GM19099 (cell line): Measurements from ENCODE around the gene ANKRD63.

Source experiments
- POLR2A ChIP-seq: IDR thresholded peaks from 3 replicates; pipeline ENCODE4 v1.6.1; 2011; ENCODE audit warnings: low read depth; ENCODE audit not compliant: insufficient read length; ENCODE audit errors: extremely low read depth

ANKRD63 gene

DNA sequence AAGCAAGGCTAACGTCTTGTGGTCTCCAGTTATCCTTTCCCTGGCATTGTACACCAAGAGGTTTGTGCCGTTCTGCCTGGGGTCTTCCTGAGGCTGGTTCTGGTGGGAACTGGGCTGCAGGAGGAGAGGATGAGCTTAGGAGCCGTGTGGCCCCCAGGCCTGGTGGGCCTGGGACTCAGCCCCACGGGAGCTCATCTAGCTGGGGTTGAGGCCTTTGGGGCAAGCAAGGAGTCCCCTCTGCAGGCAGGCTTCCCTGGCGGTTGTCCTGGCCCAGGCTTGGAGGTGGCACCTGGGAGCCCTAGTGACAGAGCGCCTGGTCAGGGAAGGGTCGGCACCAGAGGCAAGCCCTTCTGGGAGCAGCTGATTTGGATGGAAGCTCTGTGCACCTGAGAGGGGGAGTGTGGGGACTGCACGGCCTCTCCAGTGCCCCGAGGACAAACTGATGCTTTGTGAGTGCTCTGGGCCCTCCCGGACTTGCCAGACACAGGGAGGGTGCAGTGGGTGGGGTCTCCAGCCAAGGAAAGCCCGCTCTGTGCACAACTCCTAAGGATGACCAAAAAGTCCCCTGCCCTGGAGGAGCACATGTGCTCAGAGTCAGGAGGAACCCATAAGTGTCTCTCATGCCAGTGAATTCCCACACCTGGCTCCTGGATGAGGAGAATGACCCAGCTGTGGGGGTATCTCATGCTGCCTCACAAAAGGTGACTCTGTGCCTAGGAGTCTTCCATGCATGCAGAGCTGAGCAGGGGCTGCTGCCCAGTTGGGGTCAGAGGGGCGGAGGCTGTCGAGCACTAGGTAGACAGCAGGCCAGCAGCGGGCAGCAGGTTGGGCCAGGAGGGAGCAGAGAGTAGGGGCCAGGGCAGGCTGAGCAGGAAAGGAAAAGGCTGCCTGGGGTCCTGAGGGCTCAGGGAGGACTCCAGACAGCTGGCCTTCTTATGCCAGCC, 41.3 kb downstream of the ANKRD63 start:
- TF ChIP-seq POLR2A = no peak

DNA sequence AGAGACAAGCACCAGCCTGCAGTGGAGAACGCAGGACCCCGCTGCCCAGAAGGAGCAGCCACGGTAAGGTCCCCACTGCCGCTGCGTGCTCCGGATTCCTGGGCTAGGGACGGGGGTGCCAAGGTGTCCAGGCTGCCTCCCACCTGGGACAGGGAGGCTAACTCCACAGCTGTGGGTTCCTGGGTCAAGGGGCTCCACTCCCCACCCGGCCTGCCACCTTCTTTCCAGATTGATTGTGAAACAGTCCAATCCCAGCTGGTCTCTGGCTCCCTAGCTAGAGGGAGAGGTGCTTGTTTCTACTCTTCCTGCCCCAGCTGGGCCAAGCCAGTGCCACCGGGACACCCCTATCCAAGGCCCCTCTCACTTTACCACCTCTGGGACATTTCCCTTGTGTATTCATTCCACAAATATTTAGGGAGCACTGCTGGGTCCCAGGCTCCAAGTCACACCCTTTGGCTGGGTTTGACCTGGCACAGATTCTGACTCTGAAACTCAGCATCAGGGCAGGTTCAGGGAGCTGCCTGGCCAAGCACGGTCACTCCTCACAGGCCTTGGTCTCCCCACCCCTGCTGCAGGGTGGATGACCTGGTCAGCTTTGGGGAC, 42.1 kb downstream of the ANKRD63 start:
- no peak for TF ChIP-seq POLR2A

DNA sequence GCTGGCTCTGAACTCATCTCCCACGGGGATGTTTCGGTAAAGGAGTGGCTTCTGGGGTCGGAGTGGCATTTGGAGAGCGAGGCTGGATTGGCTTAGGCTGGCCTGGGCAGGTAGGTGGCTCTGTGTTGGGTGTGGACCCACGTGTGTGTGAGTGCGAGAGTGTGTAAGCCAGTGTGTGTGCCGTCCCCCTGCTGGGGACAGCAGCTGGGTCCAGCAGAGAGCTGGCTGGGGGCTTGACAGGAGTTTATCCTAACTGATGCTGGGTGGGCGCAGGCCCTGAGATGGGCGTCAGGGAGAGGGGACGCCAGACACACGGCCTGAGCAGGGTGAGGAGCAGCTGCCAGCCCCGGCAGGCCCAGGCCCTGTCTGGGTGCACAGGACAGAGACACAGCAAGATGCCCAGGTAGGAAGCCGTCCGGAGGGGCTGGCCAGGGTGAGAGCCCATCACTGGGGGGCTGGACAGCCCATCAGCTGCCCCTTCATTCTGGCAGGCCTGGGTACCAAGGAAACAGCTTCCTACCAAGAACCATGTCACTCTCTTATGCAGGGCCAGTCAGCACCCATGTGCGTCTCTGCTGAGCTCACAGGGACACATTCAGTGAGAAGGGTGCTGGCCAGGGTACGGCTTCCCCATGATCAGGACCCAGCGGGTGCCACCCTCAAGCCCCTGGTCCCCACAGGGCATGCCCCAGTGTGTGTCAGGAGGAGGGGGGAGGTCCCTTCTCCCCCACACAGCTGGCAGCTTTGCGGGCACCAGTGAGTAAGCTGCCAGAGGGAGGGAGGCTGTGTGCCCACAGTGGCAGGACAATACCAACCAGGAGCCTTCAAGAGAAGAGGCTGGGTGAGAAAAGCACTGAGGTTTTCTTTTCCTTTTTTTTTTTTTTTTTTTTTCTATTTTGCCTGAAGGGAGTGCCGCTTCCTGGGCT, 42.9 kb downstream of the ANKRD63 start:
- TF ChIP-seq POLR2A = no peak

DNA sequence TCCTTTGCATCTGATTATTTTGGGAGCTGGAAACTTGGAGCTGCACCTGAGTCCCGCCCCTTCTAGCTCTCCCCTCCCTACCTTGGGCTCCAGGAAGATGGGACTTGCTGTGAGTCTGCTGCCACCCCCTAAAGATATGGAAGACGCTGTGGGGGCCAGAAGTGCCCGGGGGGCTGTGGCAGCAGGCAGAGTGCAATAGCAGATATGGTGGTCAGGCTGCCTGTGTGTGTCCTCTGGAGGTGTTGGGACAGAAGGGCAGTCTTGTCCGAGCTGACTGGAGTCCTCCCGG, 43.5 kb downstream of the ANKRD63 start:
- no peak for TF ChIP-seq POLR2A

DNA sequence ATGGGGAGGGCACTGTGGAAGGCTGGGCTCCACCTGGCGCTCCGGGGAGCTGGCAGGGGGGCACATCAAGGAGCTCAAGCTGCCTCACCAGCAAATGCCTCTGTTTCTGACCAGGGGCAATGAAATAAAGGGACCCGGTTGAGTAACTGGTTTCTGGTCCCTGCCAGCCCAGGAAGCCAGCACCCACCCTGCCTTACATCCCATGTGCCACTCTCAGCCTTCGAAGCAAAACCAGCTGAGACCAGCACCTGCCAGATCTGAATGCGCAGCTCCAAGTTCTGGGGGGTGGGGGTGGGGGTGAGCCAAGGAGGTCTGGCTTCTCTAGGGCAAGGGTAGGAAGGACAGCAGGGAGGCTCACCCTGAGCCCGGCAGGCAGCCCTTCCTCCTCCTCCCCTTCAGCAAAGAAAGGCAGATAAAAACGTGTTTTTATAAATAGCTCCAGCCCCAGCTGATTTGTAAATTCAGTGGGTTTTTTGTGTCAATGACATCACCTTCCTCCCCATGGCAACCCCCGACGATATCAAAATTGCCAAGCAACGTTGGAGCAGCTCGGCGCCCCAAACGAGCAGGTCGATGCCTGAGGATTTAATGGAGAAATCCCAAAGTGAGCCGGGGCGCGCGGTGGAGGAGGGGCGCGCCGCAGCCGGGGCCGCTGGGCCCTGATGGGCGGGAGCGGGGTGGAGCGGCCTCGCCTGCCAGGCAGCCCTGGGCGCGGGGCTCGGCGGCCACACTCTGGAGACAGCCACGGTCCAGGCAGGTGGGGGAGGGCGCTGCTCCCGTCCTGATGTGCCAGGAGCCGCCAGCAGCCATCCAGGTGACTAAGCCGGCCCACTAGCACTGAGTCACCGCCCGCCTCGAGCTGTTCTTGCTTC, 44.1 kb downstream of the ANKRD63 start, which contains the start of gene PAK6:
Gene PAK6 (plus strand): TSS at position 532 of the 872 bp plus-strand sequence. CDS start 25,723 bp downstream, outside the sequence.
- TF ChIP-seq POLR2A = no peak

DNA sequence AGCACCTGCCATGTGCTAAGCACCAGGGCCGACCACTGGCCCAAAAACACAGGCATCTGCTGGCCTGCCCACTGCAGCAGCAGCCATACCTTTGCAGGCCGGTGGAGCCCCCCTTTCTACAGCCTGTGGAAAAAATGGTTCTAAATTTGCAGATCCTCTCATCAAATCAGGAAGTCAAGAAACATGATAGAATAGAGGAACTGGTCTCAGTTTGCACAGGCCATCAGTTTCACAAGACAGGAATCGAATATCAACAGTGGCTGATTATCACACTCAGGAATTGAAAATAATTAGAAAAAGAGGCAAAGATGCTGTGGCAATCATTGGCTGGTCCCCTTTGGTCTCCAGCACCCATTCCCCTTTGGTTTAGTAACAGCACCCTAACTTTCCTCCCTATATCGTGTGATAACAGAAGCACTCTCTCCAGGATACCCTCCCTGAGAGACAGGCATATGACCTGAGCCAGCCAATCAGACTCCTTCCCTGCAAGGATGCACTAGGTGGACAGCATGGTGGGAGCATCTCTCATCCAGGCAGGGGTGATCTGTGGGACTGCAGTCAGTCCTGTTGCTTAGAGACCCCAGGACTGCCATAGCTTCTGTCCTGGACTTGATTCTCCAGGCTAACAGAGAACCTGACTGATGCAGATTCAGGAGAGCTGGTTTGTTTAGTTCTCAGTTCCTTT, 47.5 kb downstream of the ANKRD63 start:
- no peak for TF ChIP-seq POLR2A

DNA sequence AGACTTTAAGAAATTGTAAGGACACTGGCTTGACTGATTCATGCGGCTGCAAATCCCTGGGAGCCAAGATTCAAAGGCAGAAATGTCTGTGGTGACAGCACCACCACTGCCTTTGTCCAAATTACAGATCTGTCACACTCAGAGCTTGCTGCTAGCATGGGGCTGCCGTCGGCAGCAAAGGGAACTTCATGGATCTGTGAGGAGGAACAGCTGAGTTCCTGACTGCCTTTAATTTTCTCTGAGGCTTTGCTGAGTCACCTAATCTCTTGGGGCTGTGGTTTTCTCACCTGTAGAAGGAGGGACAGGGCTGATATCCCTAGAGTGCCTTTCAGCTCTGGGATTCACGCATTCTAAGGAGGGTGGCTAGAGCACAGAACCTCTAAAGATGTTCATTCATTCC, 48.1 kb downstream of the ANKRD63 start:
- TF ChIP-seq POLR2A = no peak

DNA sequence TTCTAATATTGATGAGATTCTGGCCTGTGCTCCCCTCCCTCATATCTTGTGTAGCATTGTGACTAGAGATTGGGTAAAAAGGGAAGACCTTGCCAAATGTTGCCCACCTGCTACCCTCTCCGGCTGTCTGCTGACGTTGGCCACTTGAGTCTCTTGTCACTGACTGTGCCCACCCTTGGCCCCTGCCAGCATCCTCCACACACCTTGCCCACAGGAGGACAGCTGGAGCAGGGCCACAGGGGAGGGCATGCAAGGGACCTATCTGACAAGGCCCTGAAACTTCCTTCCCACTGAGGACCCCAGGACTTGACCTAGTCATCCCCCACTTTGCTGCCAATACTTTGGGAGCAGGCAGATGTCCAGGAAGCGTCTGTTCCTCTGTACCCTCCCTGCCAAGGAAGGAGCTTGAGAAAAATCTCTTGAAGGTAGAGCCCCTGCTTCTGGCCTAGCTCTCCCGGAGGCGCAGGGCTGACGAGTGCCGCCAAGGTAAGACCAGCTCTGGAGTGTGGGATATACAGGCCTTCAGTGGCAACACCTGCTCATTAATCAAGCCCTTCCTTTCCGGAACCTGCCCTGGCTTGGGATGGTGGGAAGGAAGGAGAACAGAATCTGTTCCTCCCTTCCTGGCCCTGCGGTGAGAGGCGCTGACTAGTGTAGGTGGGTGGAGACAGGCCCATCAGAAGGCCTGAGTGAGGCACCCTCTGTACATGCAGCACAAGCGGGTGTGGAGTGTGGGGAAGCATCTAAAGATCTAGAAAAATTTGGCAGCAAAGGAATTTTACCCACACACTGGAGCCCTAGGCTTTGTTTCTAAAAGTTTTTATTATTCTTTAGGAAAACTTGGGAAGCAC, 48.9 kb downstream of the ANKRD63 start:
- no peak for TF ChIP-seq POLR2A

DNA sequence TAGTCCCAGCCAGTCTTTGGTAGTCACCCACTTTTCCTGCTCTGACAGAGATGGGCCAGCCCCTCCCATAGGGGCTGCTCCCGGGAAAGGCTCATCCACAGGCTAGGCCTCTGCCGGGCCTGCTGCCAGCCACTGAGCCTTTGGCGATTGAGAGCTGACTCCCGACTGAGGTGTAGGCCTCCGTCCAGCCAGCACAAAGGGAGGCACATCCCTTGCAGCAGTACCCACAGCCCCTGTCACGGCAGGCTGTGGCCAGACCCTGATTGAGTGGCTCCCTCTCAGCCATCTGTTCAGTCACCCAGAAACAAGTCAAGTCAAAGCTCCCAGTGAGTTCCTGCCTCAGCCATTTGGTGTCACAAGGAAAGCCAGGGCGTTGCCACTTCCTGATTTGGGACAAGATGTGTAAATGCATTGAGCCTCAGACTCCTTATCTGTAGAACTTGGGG, 50.2 kb downstream of the ANKRD63 start:
- no peak for TF ChIP-seq POLR2A
